ENCODE results near the gene GLI1.
"Not testable (repeated sequence)": the region's sequence is repeated elsewhere in the genome, so short reads cannot be mapped to it uniquely, and the experiment has no call there.

Gene GLI1

DNA sequence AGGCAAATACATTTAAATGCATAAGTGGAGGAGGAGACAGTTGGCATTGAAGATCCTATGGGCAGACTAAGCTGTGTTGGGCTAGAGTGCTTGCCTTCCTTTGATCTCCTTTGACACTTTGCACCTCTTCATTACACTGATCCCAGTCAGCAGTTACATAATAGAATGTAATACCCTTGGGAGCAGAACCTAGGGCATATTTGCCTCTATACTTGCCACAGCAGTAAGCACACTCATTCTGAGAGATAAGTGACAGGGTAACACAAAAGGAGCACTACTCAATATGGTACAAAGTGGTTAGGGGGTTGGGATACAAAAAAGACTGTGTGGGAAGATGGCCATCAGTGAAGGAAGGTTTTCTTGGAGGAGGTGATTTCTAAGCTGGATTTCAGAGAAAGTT, 37.2 kb downstream of the GLI1 start:
- no peak for DNase-seq

DNA sequence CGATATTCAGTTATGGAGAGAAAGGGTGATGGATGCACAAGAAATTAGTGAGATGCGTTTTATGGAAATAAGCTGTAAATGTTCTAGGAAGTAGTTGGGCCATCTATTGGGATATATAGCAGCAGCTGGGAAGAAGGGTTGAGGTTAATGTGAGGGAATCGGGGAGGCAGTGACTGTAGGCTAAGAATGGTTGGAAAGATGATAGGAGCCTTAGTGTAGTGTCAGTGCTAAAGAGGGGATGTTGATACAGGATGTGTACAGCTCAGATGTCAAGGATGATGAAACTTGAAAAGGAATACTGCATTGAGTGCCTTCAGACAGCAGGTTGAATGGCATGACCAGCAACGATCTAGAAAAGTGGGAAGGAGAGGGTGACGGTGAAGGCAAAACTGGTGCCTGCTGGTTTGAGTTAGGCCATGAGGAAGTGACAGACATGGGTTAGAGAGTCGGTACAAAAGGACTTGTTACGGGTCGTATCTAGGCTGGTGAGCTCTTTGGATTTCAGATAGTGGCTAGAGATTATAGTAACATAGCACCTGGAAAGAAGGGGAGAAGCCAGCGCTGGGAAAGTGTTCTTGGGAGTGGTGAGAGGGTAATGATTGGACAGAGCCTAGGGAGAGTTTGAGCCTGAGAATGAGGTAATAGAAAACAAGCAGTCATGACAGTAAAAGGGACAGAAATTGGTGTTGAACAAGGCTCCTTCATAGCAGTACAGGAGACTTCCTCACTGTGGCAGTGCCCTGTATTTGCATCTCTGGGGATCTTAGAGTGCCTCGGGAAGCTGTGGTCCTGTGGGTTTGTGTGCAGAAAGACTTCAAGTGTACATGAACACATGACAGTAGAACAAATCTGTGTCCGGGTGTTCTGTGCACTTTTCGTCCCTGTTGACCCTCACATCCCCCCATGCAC, 37.9 kb downstream of the GLI1 start:
- DNase-seq: no peak

DNA sequence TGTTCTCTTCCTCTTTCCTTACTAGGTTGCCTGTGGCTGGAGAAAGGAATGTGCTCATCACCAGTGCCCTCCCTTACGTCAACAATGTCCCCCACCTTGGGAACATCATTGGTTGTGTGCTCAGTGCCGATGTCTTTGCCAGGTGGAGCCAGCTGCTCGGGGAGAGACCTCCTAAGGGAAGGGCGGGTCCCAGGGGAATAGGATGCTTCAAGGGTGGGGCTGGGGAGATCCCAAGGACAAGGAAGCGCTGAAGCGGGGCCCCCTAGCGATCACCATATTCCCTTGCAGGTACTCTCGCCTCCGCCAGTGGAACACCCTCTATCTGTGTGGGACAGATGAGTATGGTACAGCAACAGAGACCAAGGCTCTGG, 38.5 kb downstream of the GLI1 start:
- no peak for DNase-seq

GRCh38 chr12:57498571-57498970, 39.0 kb downstream of the GLI1 start:
- DNase-seq: no peak

DNA sequence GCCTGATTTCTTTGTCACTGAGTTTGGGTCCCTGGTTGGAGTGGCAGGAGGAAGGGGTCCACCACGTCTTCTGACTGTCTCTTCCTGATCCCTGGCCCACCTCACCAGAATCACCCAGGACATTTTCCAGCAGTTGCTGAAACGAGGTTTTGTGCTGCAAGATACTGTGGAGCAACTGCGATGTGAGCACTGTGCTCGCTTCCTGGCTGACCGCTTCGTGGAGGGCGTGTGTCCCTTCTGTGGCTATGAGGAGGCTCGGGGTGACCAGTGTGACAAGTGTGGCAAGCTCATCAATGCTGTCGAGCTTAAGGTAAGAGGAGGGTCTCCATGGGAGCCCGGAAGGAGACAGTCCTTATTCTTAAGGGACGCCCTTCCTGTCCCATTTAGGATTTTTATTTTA, 40.6 kb downstream of the GLI1 start:
- no peak for DNase-seq

DNA sequence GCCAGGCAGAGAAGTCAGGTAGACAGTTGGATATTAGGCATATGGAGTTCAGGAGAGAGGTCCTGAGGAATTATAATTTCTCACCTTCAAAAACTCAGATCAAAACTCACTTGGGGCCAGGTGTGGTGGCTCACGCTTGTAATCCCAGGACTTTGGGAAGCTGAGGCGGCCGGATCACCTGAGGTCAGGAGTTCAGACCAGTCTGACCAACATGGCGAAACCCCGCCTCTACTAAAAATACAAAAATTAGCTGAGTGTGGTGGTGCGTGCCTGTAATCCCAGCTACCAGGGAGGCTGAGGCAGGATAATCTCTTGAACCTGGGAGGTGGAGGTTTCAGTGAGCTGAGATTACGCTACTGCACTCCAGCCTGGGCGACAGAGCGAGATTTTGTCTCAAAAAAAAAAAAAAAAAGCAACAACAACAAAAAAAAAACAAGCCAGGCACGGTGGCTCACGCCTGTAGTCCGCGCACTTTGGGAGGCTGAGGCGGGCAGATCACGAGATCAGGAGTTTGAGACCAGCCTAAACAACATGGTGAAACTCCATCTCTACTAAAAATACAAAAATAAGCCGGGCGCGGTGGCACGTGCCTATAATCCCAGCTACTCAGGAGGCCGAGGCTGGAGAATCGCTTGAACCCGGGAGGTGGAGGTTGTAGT, 42.9 kb downstream of the GLI1 start:
- DNase-seq: not testable (repeated sequence)

GRCh38 chr12:57506541-57506940, 47.0 kb downstream of the GLI1 start:
- DNase-seq: not testable (repeated sequence)

GRCh38 chr12:57507796-57508195, 48.2 kb downstream of the GLI1 start:
- DNase-seq: not testable (repeated sequence)

- no peak for DNase-seq
Observed at GRCh38 chr12:57511161-57511560, 51.6 kb downstream of the GLI1 start.

GRCh38 chr12:57511588-57512325, 52.2 kb downstream of the GLI1 start:
- no peak for DNase-seq

DNA sequence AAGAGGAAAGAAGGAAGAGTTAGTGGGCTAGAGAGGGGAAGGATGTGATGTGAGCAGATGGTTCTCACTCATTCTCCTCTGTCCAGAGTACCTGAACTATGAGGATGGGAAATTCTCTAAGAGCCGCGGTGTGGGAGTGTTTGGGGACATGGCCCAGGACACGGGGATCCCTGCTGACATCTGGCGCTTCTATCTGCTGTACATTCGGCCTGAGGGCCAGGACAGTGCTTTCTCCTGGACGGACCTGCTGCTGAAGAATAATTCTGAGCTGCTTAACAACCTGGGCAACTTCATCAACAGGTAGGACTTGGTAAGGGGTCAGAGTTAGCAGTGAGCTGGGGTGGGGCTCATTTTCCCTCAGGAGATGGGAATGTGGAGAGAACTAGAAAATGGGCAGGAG, 53.1 kb downstream of the GLI1 start:
- no peak for DNase-seq

DNA sequence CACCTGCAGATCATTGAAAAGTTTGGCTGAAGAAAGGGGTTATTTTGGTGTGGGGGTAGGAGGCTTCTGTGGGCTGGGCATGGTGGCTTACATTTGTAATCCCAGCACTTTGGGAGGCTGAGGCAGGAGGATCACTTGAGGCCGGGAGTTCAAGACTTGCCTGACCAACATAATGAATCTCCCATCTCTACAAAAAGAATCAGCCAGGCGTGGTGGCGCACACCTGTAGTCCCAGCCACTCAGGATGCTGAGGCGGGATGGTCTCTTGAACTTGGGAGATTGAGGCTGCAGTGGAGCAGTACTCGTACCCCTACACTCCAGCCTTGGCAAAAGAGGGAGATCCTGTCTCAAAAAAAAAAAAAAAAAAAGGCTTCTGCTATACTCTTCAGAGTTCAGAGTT, 53.7 kb downstream of the GLI1 start:
- no peak for DNase-seq

- DNase-seq: not testable (repeated sequence)
Observed at GRCh38 chr12:57513677-57514076, 54.1 kb downstream of the GLI1 start.

GRCh38 chr12:57514246-57514645, 54.7 kb downstream of the GLI1 start:
- DNase-seq: not testable (repeated sequence)

GRCh38 chr12:57514720-57515407, 55.3 kb downstream of the GLI1 start:
- no peak for DNase-seq

DNA sequence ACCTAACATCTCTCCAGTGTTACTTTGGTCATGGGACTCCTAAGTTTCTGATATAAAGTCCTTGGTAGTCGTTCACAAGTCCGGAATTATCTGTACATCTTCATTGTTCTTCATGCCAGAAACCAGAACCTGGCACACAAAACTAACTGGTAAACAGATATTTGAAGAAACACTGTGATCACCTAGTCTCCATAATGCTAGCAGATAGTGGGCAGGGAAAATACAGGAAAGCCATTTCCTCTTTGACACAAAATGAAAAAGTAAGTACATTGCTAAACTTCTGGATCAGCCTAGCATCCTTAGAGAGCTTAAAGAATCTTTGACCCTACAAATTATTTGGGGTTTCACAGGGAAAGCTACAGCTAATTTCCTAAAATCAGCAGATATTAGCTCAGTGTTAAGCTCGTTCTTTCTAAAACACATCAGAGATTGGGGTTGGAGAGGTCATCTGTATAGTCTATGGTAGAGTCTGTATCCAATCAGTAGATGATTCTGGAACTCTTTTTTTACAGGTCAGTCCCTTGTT, 55.9 kb downstream of the GLI1 start:
- DNase-seq: no peak

DNA sequence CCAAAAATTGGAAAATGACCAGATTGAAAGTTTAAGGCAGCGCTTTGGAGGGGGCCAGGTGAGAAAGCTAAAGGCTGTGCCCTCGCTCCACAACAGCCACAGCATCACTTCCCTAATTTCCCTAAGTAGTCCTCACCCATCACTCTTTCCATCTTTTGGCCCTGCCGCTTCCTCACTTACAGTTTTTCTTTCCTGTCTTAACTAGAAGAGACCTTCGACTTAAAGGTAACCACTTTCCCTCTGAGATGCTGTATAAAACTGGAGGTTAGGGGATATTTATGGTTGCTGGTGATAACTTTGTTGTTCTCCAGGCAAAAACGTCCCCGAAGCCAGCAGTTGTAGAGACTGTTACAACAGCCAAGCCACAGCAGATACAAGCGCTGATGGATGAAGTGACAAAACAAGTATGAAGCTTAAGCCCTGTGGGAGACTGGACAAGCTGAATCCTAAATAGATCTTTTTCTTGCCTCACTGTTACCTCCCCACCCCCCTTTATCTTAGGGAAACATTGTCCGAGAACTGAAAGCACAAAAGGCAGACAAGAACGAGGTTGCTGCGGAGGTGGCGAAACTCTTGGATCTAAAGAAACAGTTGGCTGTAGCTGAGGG, 56.5 kb downstream of the GLI1 start:
- no peak for DNase-seq

GRCh38 chr12:57516617-57517153, 57.1 kb downstream of the GLI1 start:
- DNase-seq: no peak

- DNase-seq: peak in 1 of 58 donors; percentile 28
Observed at GRCh38 chr12:57517187-57517586, 57.6 kb downstream of the GLI1 start.

DNA sequence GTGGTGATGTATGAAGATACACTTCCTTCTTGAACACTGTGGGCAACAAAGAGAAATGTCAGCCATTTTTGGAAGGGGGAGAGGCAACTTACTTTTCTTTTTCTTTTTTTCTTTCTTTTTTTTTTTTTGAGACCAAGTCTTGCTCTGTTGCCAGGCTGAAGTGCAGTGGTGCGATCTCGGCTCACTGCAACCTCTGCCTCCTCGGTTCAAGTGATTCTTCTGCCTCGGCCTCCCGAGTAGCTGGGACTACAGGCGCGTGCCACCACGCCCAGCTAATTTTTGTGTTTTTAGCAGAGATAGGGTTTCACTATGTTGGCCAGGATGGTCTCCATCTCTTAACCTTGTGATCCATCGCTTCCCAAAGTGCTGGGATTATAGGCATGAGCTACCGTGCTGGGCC, 58.1 kb downstream of the GLI1 start:
- not testable (repeated sequence) for DNase-seq

Measured in anterior cingulate cortex (tissue), 58 donors.